K562 (cell line): Measurements from ENCODE around the gene ADGRL3. TPM values are rescaled to one million over a fixed set of nuclear protein-coding genes. Genes with fewer than 3 reads are reported as not detected.

ENCODE experiments used
- ATAC-seq: fragments of 200-7000 bp; cut with Tn5 transposase; 3 replicates; pipeline ENCODE4 v1.9.1; 2020; ENCODE audit warnings: moderate library complexity
- BruUV-seq: library from RNA; stranded (reverse); fragments of 400-500 nt; replicated peaks from 2 replicates; lab custom pipeline; 2021; lab: Mats Ljungman, UMichigan
- CTCF ChIA-PET: fragments of 300-600 bp; formaldehyde crosslinking; extraction: SDS; loops from one replicate; lab custom pipeline; 2021; ENCODE audit warnings: low intra/inter-chr PET ratio; lab: Yijun Ruan, JAX
- POLR2A ChIA-PET: fragments of 300-600, 350-650 bp; sonication (Branson Sonifier 250); formaldehyde crosslinking; extraction: SDS; loops from one replicate; lab custom pipeline; 2021; ENCODE audit warnings: antibody characterized with exemption, inconsistent platforms; lab: Yijun Ruan, JAX
- DNase-seq, 4 experiments: peaks; one replicate each; pipeline versions ENCODE4 v3.0.0 to v3.0.0-alpha.2; 2011 to 2018; ENCODE audit warnings: low spot score in 3 of 4, mixed read lengths in 3 of 4; ENCODE audit errors: extremely low read depth in 1 of 4
- FAIRE-seq: peaks from 2 replicates; lab custom pipeline; 2011; peaks lifted over from hg19 to GRCh38; lab: Jason Lieb, UNC
- H2AFZ ChIP-seq: 2 replicates; pipeline ENCODE4 v1.6.0; 2011; ENCODE audit warnings: low read depth, low read length, control low read depth, inconsistent platforms
- H3K27ac ChIP-seq: fragments of 200-600 bp; 3 replicates; pipeline ENCODE4 v1.8.0; 2011; ENCODE audit warnings: low read depth, mild to moderate bottlenecking, control low read depth, inconsistent platforms, low read length, moderate library complexity, mixed read lengths; ENCODE audit errors: extremely low read depth
- H3K27me3 ChIP-seq, 2 experiments: fragments of 300-600 bp in 1 of 2; 2 replicates in 1 of 2; 3 replicates in 1 of 2; pipeline versions ENCODE4 v1.6.0 to v1.8.0; 2011; ENCODE audit warnings: inconsistent platforms in 2 of 2, low read length in 2 of 2, mild to moderate bottlenecking in 1 of 2, mixed read lengths in 1 of 2, moderate library complexity in 1 of 2; ENCODE audit not compliant: control insufficient read depth in 2 of 2, insufficient read depth in 2 of 2
- H3K36me3 ChIP-seq: fragments of 300-600 bp; 3 replicates; pipeline ENCODE4 v1.8.0; 2011; ENCODE audit warnings: mild to moderate bottlenecking, low read length, inconsistent platforms; ENCODE audit not compliant: control insufficient read depth, insufficient read depth
- H3K4me1 ChIP-seq, 2 experiments: fragments of 200-600 bp in 1 of 2; replicated peaks in 1 of 2; 2 replicates in 1 of 2; 3 replicates in 1 of 2; pipeline versions ENCODE4 v1.5.1 to v1.8.0; 2011; ENCODE audit warnings: inconsistent platforms in 2 of 2, low read length in 2 of 2, mild to moderate bottlenecking in 1 of 2, mixed read lengths in 1 of 2, moderate library complexity in 1 of 2; ENCODE audit not compliant: control insufficient read depth in 2 of 2, insufficient read depth in 2 of 2
- H3K4me2 ChIP-seq: 2 replicates; pipeline ENCODE4 v1.6.1; 2011; ENCODE audit warnings: low read length, control low read depth, inconsistent platforms, mixed read lengths; ENCODE audit not compliant: insufficient read depth
- H3K4me3 ChIP-seq: fragments of 200-600 bp; sonication (generic), shearing (Covaris generic); 2 replicates; pipeline ENCODE4 v1.5.1; 2016; ENCODE audit warnings: control low read depth, inconsistent platforms
- H3K79me2 ChIP-seq: fragments of 200-600 bp; 3 replicates; pipeline ENCODE4 v1.8.0; 2011; ENCODE audit warnings: low read length, inconsistent platforms; ENCODE audit not compliant: control insufficient read depth, insufficient read depth
- H3K9ac ChIP-seq, 2 experiments: 2 replicates each; pipeline versions ENCODE4 v1.6.0 to v1.6.1; 2011; ENCODE audit warnings: low read depth in 2 of 2, low read length in 2 of 2, control low read depth in 1 of 2, inconsistent platforms in 1 of 2, mild to moderate bottlenecking in 1 of 2, mixed read lengths in 1 of 2; ENCODE audit not compliant: insufficient read depth in 1 of 2
- H3K9me1 ChIP-seq: one replicate; pipeline ENCODE4 v1.6.0; 2011; ENCODE audit warnings: inconsistent platforms, mild to moderate bottlenecking, low read length, moderate library complexity; ENCODE audit not compliant: control insufficient read depth, insufficient read depth
- H3K9me3 ChIP-seq: replicated peaks from 2 replicates; pipeline ENCODE4 v1.5.1; 2011; ENCODE audit warnings: low read depth, low read length, inconsistent platforms; ENCODE audit not compliant: control insufficient read depth, insufficient read depth
- H4K20me1 ChIP-seq: replicated peaks from 2 replicates; pipeline ENCODE4 v1.6.1; 2011; ENCODE audit warnings: low read length, inconsistent platforms, mixed read lengths; ENCODE audit not compliant: control insufficient read depth, insufficient read depth
- BCLAF1 ChIP-seq, 2 experiments: fragments of 450-650 bp in 1 of 2; IDR thresholded peaks; 2 replicates each; pipeline ENCODE4 v1.6.1; 2011 to 2017; ENCODE audit warnings: low read depth in 2 of 2, antibody characterized with exemption in 1 of 2, borderline replicate concordance in 1 of 2, low read length in 1 of 2, mild to moderate bottlenecking in 1 of 2, mixed read lengths in 1 of 2; ENCODE audit not compliant: control insufficient read depth in 1 of 2
- CREB3L1 ChIP-seq: fragments of 450-650 bp; IDR thresholded peaks from 2 replicates; pipeline ENCODE4 v1.6.1; 2014; ENCODE audit warnings: low read depth, mild to moderate bottlenecking, moderate library complexity, borderline replicate concordance
- ELF2 ChIP-seq: fragments of 250-450 bp; sonication (Bioruptor Pico); IDR thresholded peaks from 2 replicates; pipeline ENCODE4 v1.5.0; 2021; ENCODE audit warnings: mild to moderate bottlenecking
- EZH2 ChIP-seq: IDR thresholded peaks from 2 replicates; pipeline ENCODE4 v1.6.1; 2012; ENCODE audit warnings: low read depth, mild to moderate bottlenecking, inconsistent platforms, low read length, borderline replicate concordance
- GATAD2A ChIP-seq: fragments of 450-650 bp; IDR thresholded peaks from 2 replicates; pipeline ENCODE4 v1.6.1; 2017
- HDGF ChIP-seq: fragments of 450-650 bp; IDR thresholded peaks from 2 replicates; pipeline ENCODE4 v1.6.1; 2016
- KHSRP ChIP-seq: fragments of 450-650 bp; IDR thresholded peaks from 2 replicates; pipeline ENCODE4 v1.6.1; 2017
- L3MBTL2 ChIP-seq: fragments of 450-650 bp; IDR thresholded peaks from 2 replicates; pipeline ENCODE4 v1.6.1; 2016; ENCODE audit warnings: mild to moderate bottlenecking, moderate library complexity
- NEUROD1 ChIP-seq: fragments of 150-350 bp; IDR thresholded peaks from 2 replicates; pipeline ENCODE4 v1.6.1; 2014; ENCODE audit warnings: borderline replicate concordance, low read length, low read depth; ENCODE audit not compliant: partially characterized antibody
- NUFIP1 ChIP-seq: fragments of 450-650 bp; IDR thresholded peaks from 2 replicates; pipeline ENCODE4 v1.6.1; 2018; ENCODE audit not compliant: partially characterized antibody
- PHF21A ChIP-seq: fragments of 450-650 bp; IDR thresholded peaks from 2 replicates; pipeline ENCODE4 v1.6.1; 2017; ENCODE audit warnings: low read depth, borderline replicate concordance
- PRMT5 ChIP-seq: sonication (generic); formaldehyde crosslinking; IDR thresholded peaks from 2 replicates; pipeline ENCODE4 v1.5.0; 2020; ENCODE audit warnings: missing genetic modification reagents
- ZNF609 ChIP-seq: sonication (generic); formaldehyde crosslinking; IDR thresholded peaks from 2 replicates; pipeline ENCODE4 v1.8.1; 2023; ENCODE audit warnings: missing genetic modification reagents, mild to moderate bottlenecking, borderline replicate concordance
- WGBS: fragments of 100-300 bp; shearing (Covaris generic); methylation state at CpG from one replicate; pipeline ENCODE4 v1.1.6; 2016; ENCODE audit warnings: low coverage, mixed read lengths; ENCODE audit not compliant: insufficient coverage; ENCODE audit errors: missing lambda C conversion rate; 5-methylcytosine and 5-hydroxymethylcytosine counted together
- in situ Hi-C: fragments of 300-500 bp; cut with MboI; formaldehyde crosslinking; loops from 4 replicates; pipeline ENCODE4 v1.15.0; 2018; ENCODE audit warnings: inconsistent platforms, mixed read lengths
- intact Hi-C: fragments of 100-400 bp; cut with micrococcal nuclease; formaldehyde crosslinking; loops from 2 replicates; pipeline ENCODE4 v1.14.2; 2022
- polyA plus RNA-seq, 8 experiments: library from polyadenylated mRNA; depleted of rRNA in 4 of 8; stranded (reverse) in 5 of 8; unstranded in 3 of 8; fragments of >200 nt; fragmentation: Nextera tagmentation in 2 of 8; fragmentation: Illumina TruSeq in 1 of 8; extraction: Ambion mirVana in 2 of 8; extraction: Trizol in 1 of 8; gene quantifications; 2 replicates each; pipeline versions ENCODE4 v1.2.1 to v1.2.3, GENCODE V29; 2011 to 2014; ENCODE audit warnings: inconsistent platforms in 1 of 8, missing spikeins in 1 of 8
- total RNA-seq, 7 experiments: library from RNA; depleted of rRNA in 6 of 7; stranded (reverse); fragments of >200 nt in 6 of 7; fragmentation: Illumina TruSeq in 2 of 7; extraction: Trizol in 2 of 7; gene quantifications; 2 replicates each; pipeline versions ENCODE4 v1.2.1 to v1.2.3, GENCODE V29; 2011 to 2021; ENCODE audit warnings: low replicate concordance in 1 of 7

ADGRL3 gene
- total and polyA plus RNA-seq, 9 of the 15 experiments (the other 6 are each of a cell fraction or from before 2014, with no cell fraction given), result 0.03 to 0.14 (median 0.04) TPM; not detected in 2

GRCh38 chr4:61693520-61693919, 493.4 kb downstream of the ADGRL3 start (continued):
- TF ChIP-seq BCLAF1 (IDR thresholded peaks at IDR 0.05; ENCODE audit: borderline replicate concordance in 1 of 2, control insufficient read depth in 1 of 2, low read depth in 2 of 2, low read length in 1 of 2) (no peak), L3MBTL2 (no peak)

DNA sequence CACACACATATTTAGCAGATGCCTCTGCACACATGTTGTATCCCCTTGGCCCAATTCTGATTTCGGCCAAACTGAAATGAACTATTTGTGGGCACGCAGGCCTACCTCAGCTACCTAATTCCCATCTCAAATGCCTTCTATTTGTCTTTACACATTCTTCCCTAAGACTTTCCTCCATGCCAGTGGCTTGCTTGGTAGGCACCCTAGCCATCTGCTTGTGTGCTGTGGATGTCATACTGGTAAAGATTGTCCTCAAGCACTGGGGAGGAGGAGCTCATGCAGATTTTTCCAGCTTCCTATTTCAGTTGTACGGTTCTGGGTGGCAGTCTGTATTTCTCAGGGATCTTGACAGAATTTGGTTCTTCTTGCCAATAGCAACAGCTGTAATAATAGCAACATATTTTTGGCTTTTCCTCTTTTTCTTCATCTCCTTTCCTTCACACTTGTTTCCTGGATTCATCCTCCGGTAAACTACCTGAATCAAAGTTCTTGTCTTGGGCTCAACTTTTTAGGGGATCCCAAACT, 514.3 kb downstream of the ADGRL3 start:
- Histone ChIP-seq H3K9ac (no peak overlapping the region), H2AFZ (no peak overlapping the region), H3K4me3 (no peak overlapping the region), H3K79me2 (no peaks in the 10 kb centered on the region), H3K27me3 (no peaks in the 10 kb centered on the region), H3K9me3 (no peaks in the 10 kb centered on the region), H4K20me1 (no peaks in the 10 kb centered on the region), H3K36me3 (no peaks in the 10 kb centered on the region), H3K9me1 (no peaks in the 10 kb centered on the region), H3K4me1 (no peaks in the 10 kb centered on the region), H3K27ac (no peak overlapping the region), H3K4me2 (no peak overlapping the region)
- ChIA-PET CTCF (no interaction called here), POLR2A (no interaction called here)
- BruUV-seq, result no TSS peak
- intact Hi-C loops (no loop called here), in situ Hi-C loops (no loop called here)
- no peak for FAIRE-seq
- no peak for ATAC-seq
- no peak for DNase-seq
- WGBS, result 0% methylated on average over 4 of the region's 4 CpGs
- TF ChIP-seq HDGF, result no peak
- no peak for TF ChIP-seq NEUROD1
- no peak for TF ChIP-seq GATAD2A
- no peak for TF ChIP-seq NUFIP1
- no peak for TF ChIP-seq KHSRP
- no peak for TF ChIP-seq ELF2 (CRISPR knock-in tag)
- no peak for TF ChIP-seq PHF21A
- no peak for TF ChIP-seq EZH2
- TF ChIP-seq ZNF609 (CRISPR knock-in tag), result no peak
- no peak for TF ChIP-seq PRMT5 (CRISPR knock-in tag)
- TF ChIP-seq CREB3L1, result no peak
